OCI-LY1 (cell line): ENCODE measurements around the gene EML1.

Experiments
- H2AFZ ChIP-seq: fragments of 200-600 bp; sonication (generic), shearing (Covaris generic); 2 replicates; pipeline ENCODE4 v1.6.0; 2014; ENCODE audit warnings: antibody characterized with exemption, mild to moderate bottlenecking, low read length
- H3F3A ChIP-seq: fragments of 200-600 bp; sonication (generic), shearing (Covaris generic); 2 replicates; pipeline ENCODE4 v1.6.0; 2014; ENCODE audit warnings: mild to moderate bottlenecking, antibody characterized with exemption, low read length, moderate library complexity; ENCODE audit not compliant: insufficient read depth
- H3K27ac ChIP-seq: fragments of 200-600 bp; sonication (generic); 2 replicates; pipeline ENCODE4 v1.5.1; 2014; ENCODE audit warnings: low read length, mixed run types, mild to moderate bottlenecking, low read depth; ENCODE audit not compliant: poor library complexity, severe bottlenecking
- H3K27me3 ChIP-seq: fragments of 200-600 bp; sonication (generic); 2 replicates; pipeline ENCODE4 v1.6.0; 2014; ENCODE audit warnings: antibody characterized with exemption, mild to moderate bottlenecking, low read length, moderate library complexity; ENCODE audit not compliant: insufficient read depth
- H3K36me3 ChIP-seq: fragments of 200-600 bp; sonication (generic); 2 replicates; pipeline ENCODE4 v1.6.1; 2014; ENCODE audit warnings: mild to moderate bottlenecking, antibody characterized with exemption, low read length, moderate library complexity, mixed read lengths; ENCODE audit not compliant: insufficient read depth
- H3K4me1 ChIP-seq: fragments of 200-600 bp; sonication (generic); 2 replicates; pipeline ENCODE4 v1.5.1; 2014; ENCODE audit warnings: mild to moderate bottlenecking, low read length, moderate library complexity; ENCODE audit not compliant: insufficient read depth, severe bottlenecking
- H3K4me2 ChIP-seq: fragments of 200-600 bp; sonication (generic), shearing (Covaris generic); 2 replicates; pipeline ENCODE4 v1.6.1; 2014; ENCODE audit warnings: low read length
- H3K4me3 ChIP-seq: fragments of 200-600 bp; sonication (generic); 2 replicates; pipeline ENCODE4 v1.5.1; 2014; ENCODE audit warnings: low read length, low read depth, mild to moderate bottlenecking, mixed read lengths; ENCODE audit not compliant: poor library complexity, severe bottlenecking
- H3K79me2 ChIP-seq: fragments of 200-600 bp; shearing (Covaris generic); 2 replicates; pipeline ENCODE4 v1.6.1; 2016; ENCODE audit warnings: mixed run types, low read length, mixed read lengths; ENCODE audit not compliant: insufficient read depth
- H3K9ac ChIP-seq: fragments of 200-600 bp; sonication (generic), shearing (Covaris generic); 2 replicates; pipeline ENCODE4 v1.6.1; 2014; ENCODE audit warnings: mild to moderate bottlenecking, low read length, mixed read lengths
- H3K9me2 ChIP-seq: fragments of 200-600 bp; sonication (generic), shearing (Covaris generic); 2 replicates; pipeline ENCODE4 v1.6.1; 2014; ENCODE audit warnings: low read depth, mild to moderate bottlenecking, low read length, mixed read lengths
- H3K9me3 ChIP-seq: fragments of 200-600 bp; shearing (Covaris generic); 2 replicates; pipeline ENCODE4 v1.6.1; 2014; ENCODE audit warnings: low read length, mixed read lengths
- H4K20me1 ChIP-seq: fragments of 200-600 bp; sonication (generic), shearing (Covaris generic); 2 replicates; pipeline ENCODE4 v1.6.0; 2016; ENCODE audit warnings: mild to moderate bottlenecking, low read length; ENCODE audit not compliant: insufficient read depth
- CTCF ChIP-seq: fragments of 200-600 bp; sonication (generic), shearing (Covaris generic); IDR thresholded peaks from 2 replicates; pipeline ENCODE4 v1.5.1; 2017; ENCODE audit warnings: mild to moderate bottlenecking, antibody characterized with exemption, low read length, moderate library complexity, mixed read lengths
- EZH2 ChIP-seq: fragments of 200-600 bp; sonication (generic), shearing (Covaris generic); IDR thresholded peaks from 2 replicates; pipeline ENCODE4 v1.8.0; 2017; ENCODE audit warnings: borderline replicate concordance, mixed run types, mild to moderate bottlenecking, antibody characterized with exemption, low read length, moderate library complexity, mixed read lengths

EML1 gene

GRCh38 chr14:99831303-99831702 lies 38.1 kb downstream of the EML1 start:
- no peak overlapping the region for H3K27ac ChIP-seq
- TF ChIP-seq CTCF (no peak), EZH2 (no peak)
- H3K4me2 ChIP-seq: no peak overlapping the region
- H3K27me3 ChIP-seq: no peaks in the 10 kb centered on the region
- no peaks in the 10 kb centered on the region for H3K9me3 ChIP-seq
- H3F3A ChIP-seq: no peaks in the 10 kb centered on the region
- no peaks in the 10 kb centered on the region for H3K36me3 ChIP-seq
- H3K79me2 ChIP-seq: no peaks in the 10 kb centered on the region
- H3K9ac ChIP-seq: no peak overlapping the region
- no peaks in the 10 kb centered on the region for H4K20me1 ChIP-seq
- H3K4me3 ChIP-seq: no peak overlapping the region
- H3K4me1 ChIP-seq: no peaks in the 10 kb centered on the region
- no peak overlapping the region for H2AFZ ChIP-seq
- no peaks in the 10 kb centered on the region for H3K9me2 ChIP-seq

- H3K27me3 ChIP-seq: no peaks in the 10 kb centered on the region
Observed at GRCh38 chr14:99831903-99832685, 38.9 kb downstream of the EML1 start.

GRCh38 chr14:99837822-99838221 lies 44.6 kb downstream of the EML1 start:
- H2AFZ ChIP-seq: no peak overlapping the region
- H3K79me2 ChIP-seq: no peaks in the 10 kb centered on the region
- no peaks in the 10 kb centered on the region for H3K36me3 ChIP-seq
- no peaks in the 10 kb centered on the region for H3F3A ChIP-seq
- H3K9me2 ChIP-seq: no peaks in the 10 kb centered on the region
- no peak overlapping the region for H3K9ac ChIP-seq
- H4K20me1 ChIP-seq: no peaks in the 10 kb centered on the region
- no peaks in the 10 kb centered on the region for H3K4me1 ChIP-seq
- no peaks in the 10 kb centered on the region for H3K27me3 ChIP-seq
- TF ChIP-seq CTCF: no peak
- no peak for TF ChIP-seq EZH2
- H3K4me2 ChIP-seq: no peak overlapping the region
- no peak overlapping the region for H3K27ac ChIP-seq
- H3K9me3 ChIP-seq: no peaks in the 10 kb centered on the region
- no peak overlapping the region for H3K4me3 ChIP-seq

More at GRCh38 chr14:99831903-99832685, 38.9 kb downstream of the EML1 start:
- H3K9me3 ChIP-seq: no peaks in the 10 kb centered on the region
- H4K20me1 ChIP-seq: no peaks in the 10 kb centered on the region
- H3K4me1 ChIP-seq: no peaks in the 10 kb centered on the region
- no peak overlapping the region for H3K9ac ChIP-seq
- H3K4me3 ChIP-seq: no peak overlapping the region
- no peaks in the 10 kb centered on the region for H3K36me3 ChIP-seq
- H3K9me2 ChIP-seq: no peaks in the 10 kb centered on the region
- no peaks in the 10 kb centered on the region for H3K79me2 ChIP-seq
- no peak overlapping the region for H2AFZ ChIP-seq
- no peak for TF ChIP-seq CTCF
- no peak for TF ChIP-seq EZH2
- H3F3A ChIP-seq: no peaks in the 10 kb centered on the region
- H3K4me2 ChIP-seq: no peak overlapping the region
- H3K27ac ChIP-seq: no peak overlapping the region
